Measurements from ENCODE around the gene MYBPHL. TPM values are rescaled to one million over a fixed set of nuclear protein-coding genes. Genes with fewer than 3 reads are reported as not detected.

MYBPHL gene
- total and polyA plus RNA-seq, 2 of the 13 experiments (the other 11 are each of a cell fraction or from before 2014, with no cell fraction given): 3.7 to 3.8 TPM

DNA sequence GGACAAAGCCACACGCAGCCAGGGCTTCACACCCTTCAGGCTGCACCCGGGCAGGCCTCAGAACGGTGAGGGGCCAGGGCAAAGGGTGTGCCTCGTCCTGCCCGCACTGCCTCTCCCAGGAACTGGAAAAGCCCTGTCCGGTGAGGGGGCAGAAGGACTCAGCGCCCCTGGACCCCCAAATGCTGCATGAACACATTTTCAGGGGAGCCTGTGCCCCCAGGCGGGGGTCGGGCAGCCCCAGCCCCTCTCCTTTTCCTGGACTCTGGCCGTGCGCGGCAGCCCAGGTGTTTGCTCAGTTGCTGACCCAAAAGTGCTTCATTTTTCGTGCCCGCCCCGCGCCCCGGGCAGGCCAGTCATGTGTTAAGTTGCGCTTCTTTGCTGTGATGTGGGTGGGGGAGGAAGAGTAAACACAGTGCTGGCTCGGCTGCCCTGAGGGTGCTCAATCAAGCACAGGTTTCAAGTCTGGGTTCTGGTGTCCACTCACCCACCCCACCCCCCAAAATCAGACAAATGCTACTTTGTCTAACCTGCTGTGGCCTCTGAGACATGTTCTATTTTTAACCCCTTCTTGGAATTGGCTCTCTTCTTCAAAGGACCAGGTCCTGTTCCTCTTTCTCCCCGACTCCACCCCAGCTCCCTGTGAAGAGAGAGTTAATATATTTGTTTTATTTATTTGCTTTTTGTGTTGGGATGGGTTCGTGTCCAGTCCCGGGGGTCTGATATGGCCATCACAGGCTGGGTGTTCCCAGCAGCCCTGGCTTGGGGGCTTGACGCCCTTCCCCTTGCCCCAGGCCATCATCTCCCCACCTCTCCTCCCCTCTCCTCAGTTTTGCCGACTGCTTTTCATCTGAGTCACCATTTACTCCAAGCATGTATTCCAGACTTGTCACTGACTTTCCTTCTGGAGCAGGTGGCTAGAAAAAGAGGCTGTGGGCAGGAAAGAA is 32.0 kb downstream of the MYBPHL start (continued):
- peak; percentile 79 for TF ChIP-seq ZEB1 (IDR thresholded peaks at IDR 0.05; ENCODE audit: insufficient replicate concordance, low read depth)
- TF ChIP-seq, protein P1, sequence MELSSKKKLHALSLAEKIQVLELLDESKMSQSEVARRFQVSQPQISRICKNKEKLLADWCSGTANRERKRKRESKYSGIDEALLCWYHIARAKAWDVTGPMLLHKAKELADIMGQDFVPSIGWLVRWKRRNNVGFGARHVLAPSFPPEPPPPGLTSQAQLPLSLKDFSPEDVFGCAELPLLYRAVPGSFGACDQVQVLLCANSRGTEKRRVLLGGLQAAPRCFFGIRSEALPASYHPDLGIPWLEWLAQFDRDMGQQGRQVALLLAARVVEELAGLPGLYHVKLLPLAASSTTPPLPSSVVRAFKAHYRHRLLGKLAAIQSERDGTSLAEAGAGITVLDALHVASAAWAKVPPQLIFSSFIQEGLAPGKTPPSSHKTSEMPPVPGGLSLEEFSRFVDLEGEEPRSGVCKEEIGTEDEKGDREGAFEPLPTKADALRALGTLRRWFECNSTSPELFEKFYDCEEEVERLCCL (CRISPR knock-in tag; IDR thresholded peaks at IDR 0.05; ENCODE audit: borderline replicate concordance): no peak
- TF ChIP-seq, protein P2, sequence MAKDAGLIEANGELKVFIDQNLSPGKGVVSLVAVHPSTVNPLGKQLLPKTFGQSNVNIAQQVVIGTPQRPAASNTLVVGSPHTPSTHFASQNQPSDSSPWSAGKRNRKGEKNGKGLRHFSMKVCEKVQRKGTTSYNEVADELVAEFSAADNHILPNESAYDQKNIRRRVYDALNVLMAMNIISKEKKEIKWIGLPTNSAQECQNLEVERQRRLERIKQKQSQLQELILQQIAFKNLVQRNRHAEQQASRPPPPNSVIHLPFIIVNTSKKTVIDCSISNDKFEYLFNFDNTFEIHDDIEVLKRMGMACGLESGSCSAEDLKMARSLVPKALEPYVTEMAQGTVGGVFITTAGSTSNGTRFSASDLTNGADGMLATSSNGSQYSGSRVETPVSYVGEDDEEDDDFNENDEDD (CRISPR knock-in tag; IDR thresholded peaks at IDR 0.05; ENCODE audit: borderline replicate concordance): peak; percentile 77; the same call in 1 of the 2 replicates
- peak; percentile 59 for TF ChIP-seq RARA (CRISPR knock-in tag; IDR thresholded peaks at IDR 0.05)
- TF ChIP-seq ZNF724P (CRISPR knock-in tag; IDR thresholded peaks at IDR 0.05; ENCODE audit: borderline replicate concordance): 0 out of 2 replicates have a peak, but pooled peaks have one; percentile 53
- peak; percentile 42; the same call in 1 of the 2 replicates for TF ChIP-seq MIXL1 (CRISPR knock-in tag; IDR thresholded peaks at IDR 0.05)
- TF ChIP-seq SMAD1 (CRISPR knock-in tag; IDR thresholded peaks at IDR 0.05; ENCODE audit: borderline replicate concordance, low read depth): no peak
- no peak for TF ChIP-seq RAD21 (CRISPR knock-in tag; IDR thresholded peaks at IDR 0.05)
- peak; percentile 38; the same call in 1 of the 2 replicates for TF ChIP-seq ZNF607 (CRISPR knock-in tag; IDR thresholded peaks at IDR 0.05; ENCODE audit: borderline replicate concordance)
- TF ChIP-seq ZNF12 (CRISPR knock-in tag; IDR thresholded peaks at IDR 0.05): 0 out of 2 replicates have a peak, but pooled peaks have one; percentile 19
- TF ChIP-seq NFKB2 (CRISPR knock-in tag; IDR thresholded peaks at IDR 0.05; ENCODE audit: borderline replicate concordance): peak; percentile 73; the same call in 1 of the 2 replicates
- 0 out of 2 replicates have a peak, but pooled peaks have one; percentile 35 for TF ChIP-seq ZNF317 (CRISPR knock-in tag; IDR thresholded peaks at IDR 0.05)
- TF ChIP-seq ETV5 (CRISPR knock-in tag; IDR thresholded peaks at IDR 0.05; ENCODE audit: borderline replicate concordance): 0 out of 2 replicates have a peak, but pooled peaks have one; percentile 20
- TF ChIP-seq ZNF224 (CRISPR knock-in tag; IDR thresholded peaks at IDR 0.05): peak; percentile 70; the same call in 1 of the 2 replicates
- TF ChIP-seq, protein P3, sequence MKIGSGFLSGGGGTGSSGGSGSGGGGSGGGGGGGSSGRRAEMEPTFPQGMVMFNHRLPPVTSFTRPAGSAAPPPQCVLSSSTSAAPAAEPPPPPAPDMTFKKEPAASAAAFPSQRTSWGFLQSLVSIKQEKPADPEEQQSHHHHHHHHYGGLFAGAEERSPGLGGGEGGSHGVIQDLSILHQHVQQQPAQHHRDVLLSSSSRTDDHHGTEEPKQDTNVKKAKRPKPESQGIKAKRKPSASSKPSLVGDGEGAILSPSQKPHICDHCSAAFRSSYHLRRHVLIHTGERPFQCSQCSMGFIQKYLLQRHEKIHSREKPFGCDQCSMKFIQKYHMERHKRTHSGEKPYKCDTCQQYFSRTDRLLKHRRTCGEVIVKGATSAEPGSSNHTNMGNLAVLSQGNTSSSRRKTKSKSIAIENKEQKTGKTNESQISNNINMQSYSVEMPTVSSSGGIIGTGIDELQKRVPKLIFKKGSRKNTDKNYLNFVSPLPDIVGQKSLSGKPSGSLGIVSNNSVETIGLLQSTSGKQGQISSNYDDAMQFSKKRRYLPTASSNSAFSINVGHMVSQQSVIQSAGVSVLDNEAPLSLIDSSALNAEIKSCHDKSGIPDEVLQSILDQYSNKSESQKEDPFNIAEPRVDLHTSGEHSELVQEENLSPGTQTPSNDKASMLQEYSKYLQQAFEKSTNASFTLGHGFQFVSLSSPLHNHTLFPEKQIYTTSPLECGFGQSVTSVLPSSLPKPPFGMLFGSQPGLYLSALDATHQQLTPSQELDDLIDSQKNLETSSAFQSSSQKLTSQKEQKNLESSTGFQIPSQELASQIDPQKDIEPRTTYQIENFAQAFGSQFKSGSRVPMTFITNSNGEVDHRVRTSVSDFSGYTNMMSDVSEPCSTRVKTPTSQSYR (CRISPR knock-in tag; IDR thresholded peaks at IDR 0.05; ENCODE audit: borderline replicate concordance): peak; percentile 98
- 0 out of 2 replicates have a peak, but pooled peaks have one; percentile 73 for TF ChIP-seq SRY (CRISPR knock-in tag; IDR thresholded peaks at IDR 0.05)
- 0 out of 2 replicates have a peak, but pooled peaks have one; percentile 11 for TF ChIP-seq ETV6 (CRISPR knock-in tag; conservative IDR thresholded peaks at IDR 0.05)
- TF ChIP-seq KLF16 (CRISPR knock-in tag; IDR thresholded peaks at IDR 0.05): no peak
- TF ChIP-seq ZNF766 (CRISPR knock-in tag; IDR thresholded peaks at IDR 0.05; ENCODE audit: borderline replicate concordance): no peak
- TF ChIP-seq KDM3A (CRISPR knock-in tag; IDR thresholded peaks at IDR 0.05; ENCODE audit: low read depth): peak; percentile 73; the same call in 1 of the 2 replicates
